HG03280 (cell line): Measurements from ENCODE around the gene CLASP2.
"Not testable (repeated sequence)": the region's sequence is repeated elsewhere in the genome, so short reads cannot be mapped to it uniquely, and the experiment has no call there.

Source experiments
- ATAC-seq: cut with Tn5 transposase; IDR thresholded peaks from one replicate; pipeline ENCODE4 v1.9.1; 2021; ENCODE audit warnings: mild to moderate bottlenecking, moderate library complexity; ENCODE audit not compliant: unreplicated experiment

Gene CLASP2

GRCh38 chr3:33717866-33718594, at the start of gene CLASP2:
CLASP2 (minus strand) TSS chr3:33718254; CDS start chr3:33718002, 252 bp downstream.
- ATAC-seq: peak; percentile 93

GRCh38 chr3:33758864-33759263, 40.8 kb upstream of the CLASP2 start:
- no peak for ATAC-seq

- no peak for ATAC-seq
Observed at GRCh38 chr3:33758281-33758680, 40.2 kb upstream of the CLASP2 start.

- not testable (repeated sequence) for ATAC-seq
Observed at GRCh38 chr3:33754391-33754790, 36.3 kb upstream of the CLASP2 start.

GRCh38 chr3:33751336-33751735, 33.3 kb upstream of the CLASP2 start:
- no peak for ATAC-seq

GRCh38 chr3:33750211-33750548, 32.1 kb upstream of the CLASP2 start:
- no peak for ATAC-seq

- ATAC-seq: no peak
Observed at GRCh38 chr3:33749546-33750210, 31.6 kb upstream of the CLASP2 start.

GRCh38 chr3:33746416-33747116, 28.5 kb upstream of the CLASP2 start:
- ATAC-seq: no peak

- no peak for ATAC-seq
Observed at GRCh38 chr3:33737146-33737545, 19.1 kb upstream of the CLASP2 start.

- no peak for ATAC-seq
Observed at GRCh38 chr3:33732394-33732793, 14.3 kb upstream of the CLASP2 start.

GRCh38 chr3:33729993-33730392, 11.9 kb upstream of the CLASP2 start:
- ATAC-seq: no peak

GRCh38 chr3:33724256-33724655, 6.2 kb upstream of the CLASP2 start:
- no peak for ATAC-seq

- no peak for ATAC-seq
Observed at GRCh38 chr3:33722626-33723370, 4.7 kb upstream of the CLASP2 start.

GRCh38 chr3:33722191-33722590, 4.1 kb upstream of the CLASP2 start:
- no peak for ATAC-seq

GRCh38 chr3:33718595-33718907, 497 bp upstream of the CLASP2 start:
- no peak for ATAC-seq

GRCh38 chr3:33717616-33717865, 513 bp downstream of the CLASP2 start:
- ATAC-seq: peak; percentile 59

- ATAC-seq: no peak
Observed at GRCh38 chr3:33716227-33716626, 1.8 kb downstream of the CLASP2 start.

GRCh38 chr3:33711100-33711499, 7.0 kb downstream of the CLASP2 start:
- no peak for ATAC-seq

- no peak for ATAC-seq
Observed at GRCh38 chr3:33706056-33706455, 12.0 kb downstream of the CLASP2 start.

GRCh38 chr3:33704891-33705290, 13.2 kb downstream of the CLASP2 start:
- no peak for ATAC-seq

GRCh38 chr3:33699275-33699674, 18.8 kb downstream of the CLASP2 start:
- ATAC-seq: no peak

GRCh38 chr3:33694944-33695343, 23.1 kb downstream of the CLASP2 start:
- no peak for ATAC-seq
